ENCODE data around the gene PBRM1.

Gene PBRM1

GRCh38 chr3:52524752-52525679 lies 160.7 kb downstream of the PBRM1 start:
- DNase-seq: no peak

GRCh38 chr3:52524258-52524751 lies 161.4 kb downstream of the PBRM1 start:
- no peak for DNase-seq

- no peak for DNase-seq
Observed at GRCh38 chr3:52523386-52524257, 162.1 kb downstream of the PBRM1 start.

- no peak for DNase-seq
Observed at GRCh38 chr3:52522651-52523251, 163.0 kb downstream of the PBRM1 start.

GRCh38 chr3:52521881-52522650 lies 163.6 kb downstream of the PBRM1 start:
- DNase-seq: no peak

GRCh38 chr3:52521488-52521824 lies 164.3 kb downstream of the PBRM1 start:
- no peak for DNase-seq

- no peak for DNase-seq
Observed at GRCh38 chr3:52520716-52521487, 164.8 kb downstream of the PBRM1 start.

- no peak for DNase-seq
Observed at GRCh38 chr3:52520141-52520667, 165.5 kb downstream of the PBRM1 start.

- no peak for DNase-seq
Observed at GRCh38 chr3:52519445-52520140, 166.1 kb downstream of the PBRM1 start.

GRCh38 chr3:52518723-52519444 lies 166.8 kb downstream of the PBRM1 start:
- DNase-seq: no peak

- no peak for DNase-seq
Observed at GRCh38 chr3:52517796-52518722, 167.7 kb downstream of the PBRM1 start.

- no peak for DNase-seq
Observed at GRCh38 chr3:52516509-52517195, 169.1 kb downstream of the PBRM1 start.

- DNase-seq: no peak
Observed at GRCh38 chr3:52515192-52515591, 170.5 kb downstream of the PBRM1 start.

GRCh38 chr3:52514576-52514975 lies 171.1 kb downstream of the PBRM1 start:
- DNase-seq: no peak

- DNase-seq: no peak
Observed at GRCh38 chr3:52513281-52513680, 172.4 kb downstream of the PBRM1 start.

- DNase-seq: no peak
Observed at GRCh38 chr3:52512727-52513126, 173.0 kb downstream of the PBRM1 start.

- DNase-seq: no peak
Observed at GRCh38 chr3:52512105-52512504, 173.6 kb downstream of the PBRM1 start.

- DNase-seq: no peak
Observed at GRCh38 chr3:52511509-52511908, 174.2 kb downstream of the PBRM1 start.
